ENCODE data around the gene AP2A1.

DNA sequence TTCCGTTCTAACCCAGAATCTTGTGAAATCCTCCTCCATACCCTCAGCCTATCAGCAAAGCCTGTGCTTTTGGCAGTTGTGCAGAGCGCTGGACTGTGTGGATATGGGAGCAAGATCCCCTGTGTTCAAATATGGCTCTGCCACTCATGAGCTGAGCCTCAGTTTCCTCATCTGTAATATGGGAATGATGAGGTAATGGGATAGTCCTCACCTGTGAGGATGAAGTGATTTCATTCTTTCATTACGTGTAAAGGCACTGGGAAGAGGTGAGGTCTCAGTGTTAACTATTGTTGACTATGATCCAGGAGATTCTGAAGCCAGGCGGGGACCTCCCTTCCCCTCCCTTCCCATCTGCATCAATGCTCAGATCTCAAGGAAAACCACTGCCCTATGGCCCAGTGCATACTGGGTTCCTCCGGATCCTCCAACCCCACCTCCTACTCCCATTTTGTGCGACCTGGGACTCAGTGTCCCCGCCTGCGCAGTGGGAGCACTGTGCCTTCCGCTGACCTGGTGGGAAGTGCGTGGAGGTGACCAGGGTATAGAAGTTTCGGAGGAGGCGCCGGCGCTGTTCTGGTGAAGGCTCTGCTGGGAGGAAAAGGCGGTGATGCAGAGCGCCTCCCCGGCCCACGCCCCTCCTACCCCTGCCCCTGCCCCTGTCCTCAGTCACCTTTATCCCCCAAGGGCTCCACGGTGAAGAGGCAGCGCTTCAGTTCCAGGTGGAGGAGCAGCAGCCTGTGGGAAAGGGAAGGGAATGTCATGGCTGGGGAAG lies 41.3 kb downstream of the AP2A1 start:
- no peak for TF ChIP-seq SMAD1 (CRISPR knock-in tag; IDR thresholded peaks at IDR 0.05; ENCODE audit: borderline replicate concordance, low read depth)
- TF ChIP-seq HNF4A (CRISPR knock-in tag; IDR thresholded peaks at IDR 0.05) = no peak
- no peak for TF ChIP-seq MAFK (conservative IDR thresholded peaks at IDR 0.05 in 1 of 2, IDR thresholded peaks at IDR 0.05 in 1 of 2; ENCODE audit: low read length in 2 of 2)
- no peak for TF ChIP-seq BRCA1 (CRISPR knock-in tag; IDR thresholded peaks at IDR 0.05)
